Measurements from ENCODE around the gene SWAP70. TPM values are rescaled to one million over a fixed set of nuclear protein-coding genes. Genes with fewer than 3 reads are reported as not detected.

SWAP70 gene
- total and polyA plus RNA-seq, 9 of the 15 experiments (the other 6 are each of a cell fraction or from before 2014, with no cell fraction given), result 1.7 to 4.9 (median 3.9) TPM

DNA sequence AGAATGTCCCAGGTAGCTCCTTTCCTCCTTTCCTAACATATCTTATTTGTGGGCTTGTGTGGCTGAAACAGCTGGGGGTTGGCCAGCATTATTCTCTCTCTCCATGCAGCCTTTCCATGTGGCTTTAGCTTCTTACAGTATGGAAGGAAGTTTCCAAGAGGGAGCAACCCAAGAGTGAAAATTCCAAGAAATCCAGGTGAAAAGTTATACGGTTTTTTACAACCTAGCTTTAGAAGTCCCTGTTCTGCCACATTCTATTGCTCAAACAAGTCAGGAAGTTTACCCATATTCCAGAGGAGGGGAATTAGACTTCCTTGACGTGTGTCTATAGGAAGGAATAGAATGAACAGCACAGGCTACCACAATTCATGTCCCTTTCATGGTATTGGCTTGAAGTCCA, 10.0 kb upstream of the SWAP70 start:
- H3K4me3 ChIP-seq, result no peak overlapping the region
- peaks cover 6 to 16% of the 10 kb centered on the region in 2 experiments for H3K4me1 ChIP-seq (replicated peaks in 1 of 2; ENCODE audit: control insufficient read depth in 2 of 2, insufficient read depth in 2 of 2, low read length in 2 of 2)
- FAIRE-seq (no peak), ATAC-seq (no peak), DNase-seq (ENCODE audit: extremely low read depth in 1 of 4, low spot score in 3 of 4) (no peak)
- intact Hi-C loops (cut with micrococcal nuclease) (no loop called here), in situ Hi-C loops (cut with MboI) (no loop called here)
- no peaks in the 10 kb centered on the region for H3K27me3 ChIP-seq (ENCODE audit: control insufficient read depth in 2 of 2, insufficient read depth in 2 of 2, low read length in 2 of 2)
- ChIA-PET CTCF (ENCODE audit: low intra/inter-chr PET ratio) (no interaction called here), POLR2A (no interaction called here)
- no TSS peak for BruUV-seq (replicated peaks)
- H3K36me3 ChIP-seq (ENCODE audit: control insufficient read depth, insufficient read depth, low read length), result no peaks in the 10 kb centered on the region
- H3K9me3 ChIP-seq (replicated peaks; ENCODE audit: control insufficient read depth, insufficient read depth, low read depth, low read length), result no peaks in the 10 kb centered on the region
- H3K9ac ChIP-seq (ENCODE audit: insufficient read depth in 1 of 2, low read depth in 2 of 2, low read length in 2 of 2), result no peak overlapping the region
- H2AFZ ChIP-seq (ENCODE audit: low read depth, low read length), result no peak overlapping the region
- TF ChIP-seq ZNF224 (CRISPR knock-in tag; IDR thresholded peaks at IDR 0.05), result no peak
- TF ChIP-seq MITF (IDR thresholded peaks at IDR 0.05), result no peak
- no peak for TF ChIP-seq KHSRP (IDR thresholded peaks at IDR 0.05)
- TF ChIP-seq, protein P1, sequence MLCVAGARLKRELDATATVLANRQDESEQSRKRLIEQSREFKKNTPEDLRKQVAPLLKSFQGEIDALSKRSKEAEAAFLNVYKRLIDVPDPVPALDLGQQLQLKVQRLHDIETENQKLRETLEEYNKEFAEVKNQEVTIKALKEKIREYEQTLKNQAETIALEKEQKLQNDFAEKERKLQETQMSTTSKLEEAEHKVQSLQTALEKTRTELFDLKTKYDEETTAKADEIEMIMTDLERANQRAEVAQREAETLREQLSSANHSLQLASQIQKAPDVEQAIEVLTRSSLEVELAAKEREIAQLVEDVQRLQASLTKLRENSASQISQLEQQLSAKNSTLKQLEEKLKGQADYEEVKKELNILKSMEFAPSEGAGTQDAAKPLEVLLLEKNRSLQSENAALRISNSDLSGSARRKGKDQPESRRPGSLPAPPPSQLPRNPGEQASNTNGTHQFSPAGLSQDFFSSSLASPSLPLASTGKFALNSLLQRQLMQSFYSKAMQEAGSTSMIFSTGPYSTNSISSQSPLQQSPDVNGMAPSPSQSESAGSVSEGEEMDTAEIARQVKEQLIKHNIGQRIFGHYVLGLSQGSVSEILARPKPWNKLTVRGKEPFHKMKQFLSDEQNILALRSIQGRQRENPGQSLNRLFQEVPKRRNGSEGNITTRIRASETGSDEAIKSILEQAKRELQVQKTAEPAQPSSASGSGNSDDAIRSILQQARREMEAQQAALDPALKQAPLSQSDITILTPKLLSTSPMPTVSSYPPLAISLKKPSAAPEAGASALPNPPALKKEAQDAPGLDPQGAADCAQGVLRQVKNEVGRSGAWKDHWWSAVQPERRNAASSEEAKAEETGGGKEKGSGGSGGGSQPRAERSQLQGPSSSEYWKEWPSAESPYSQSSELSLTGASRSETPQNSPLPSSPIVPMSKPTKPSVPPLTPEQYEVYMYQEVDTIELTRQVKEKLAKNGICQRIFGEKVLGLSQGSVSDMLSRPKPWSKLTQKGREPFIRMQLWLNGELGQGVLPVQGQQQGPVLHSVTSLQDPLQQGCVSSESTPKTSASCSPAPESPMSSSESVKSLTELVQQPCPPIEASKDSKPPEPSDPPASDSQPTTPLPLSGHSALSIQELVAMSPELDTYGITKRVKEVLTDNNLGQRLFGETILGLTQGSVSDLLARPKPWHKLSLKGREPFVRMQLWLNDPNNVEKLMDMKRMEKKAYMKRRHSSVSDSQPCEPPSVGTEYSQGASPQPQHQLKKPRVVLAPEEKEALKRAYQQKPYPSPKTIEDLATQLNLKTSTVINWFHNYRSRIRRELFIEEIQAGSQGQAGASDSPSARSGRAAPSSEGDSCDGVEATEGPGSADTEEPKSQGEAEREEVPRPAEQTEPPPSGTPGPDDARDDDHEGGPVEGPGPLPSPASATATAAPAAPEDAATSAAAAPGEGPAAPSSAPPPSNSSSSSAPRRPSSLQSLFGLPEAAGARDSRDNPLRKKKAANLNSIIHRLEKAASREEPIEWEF (CRISPR knock-in tag; IDR thresholded peaks at IDR 0.05), result no peak
- no peak for TF ChIP-seq SAP30 (IDR thresholded peaks at IDR 0.05; ENCODE audit: borderline replicate concordance, insufficient read depth, low read depth, low read length, poor library complexity, severe bottlenecking)
- no peak for TF ChIP-seq XRCC5 (IDR thresholded peaks at IDR 0.05; ENCODE audit: low read depth, low read length)
- H3K27ac ChIP-seq (ENCODE audit: extremely low read depth, low read depth, low read length), result no peak overlapping the region
- H4K20me1 ChIP-seq (replicated peaks; ENCODE audit: control insufficient read depth, insufficient read depth, low read length), result no peaks in the 10 kb centered on the region
- 48% methylated on average over 2 of the region's 2 CpGs for WGBS (ENCODE audit: insufficient coverage, low coverage, missing lambda C conversion rate)
- no peak overlapping the region for H3K4me2 ChIP-seq (ENCODE audit: insufficient read depth, low read length)
- no peaks in the 10 kb centered on the region for H3K79me2 ChIP-seq (ENCODE audit: control insufficient read depth, insufficient read depth, low read length)
- H3K9me1 ChIP-seq (ENCODE audit: control insufficient read depth, insufficient read depth, low read length), result no peaks in the 10 kb centered on the region

All from K562 (cell line).